ENCODE measurements around the gene ALKBH5. TPM values are rescaled to one million over a fixed set of nuclear protein-coding genes. Genes with fewer than 3 reads are reported as not detected.

Gene ALKBH5
- total RNA-seq, 6 experiments from 2014 or later, result 57.5 to 71.8 (median 66.1) TPM

GRCh38 chr17:18241229-18241871 lies 57.7 kb downstream of the ALKBH5 start:
- H3K36me3 ChIP-seq, result peaks cover 5 to 16% (median 12%) of the 10 kb centered on the region in 4 donors
- 90% methylated on average over 4 of the region's 28 CpGs for WGBS (ENCODE audit: insufficient coverage, low coverage, low lambda C conversion rate, missing lambda C conversion rate)
- DNase-seq, result no peak

DNA sequence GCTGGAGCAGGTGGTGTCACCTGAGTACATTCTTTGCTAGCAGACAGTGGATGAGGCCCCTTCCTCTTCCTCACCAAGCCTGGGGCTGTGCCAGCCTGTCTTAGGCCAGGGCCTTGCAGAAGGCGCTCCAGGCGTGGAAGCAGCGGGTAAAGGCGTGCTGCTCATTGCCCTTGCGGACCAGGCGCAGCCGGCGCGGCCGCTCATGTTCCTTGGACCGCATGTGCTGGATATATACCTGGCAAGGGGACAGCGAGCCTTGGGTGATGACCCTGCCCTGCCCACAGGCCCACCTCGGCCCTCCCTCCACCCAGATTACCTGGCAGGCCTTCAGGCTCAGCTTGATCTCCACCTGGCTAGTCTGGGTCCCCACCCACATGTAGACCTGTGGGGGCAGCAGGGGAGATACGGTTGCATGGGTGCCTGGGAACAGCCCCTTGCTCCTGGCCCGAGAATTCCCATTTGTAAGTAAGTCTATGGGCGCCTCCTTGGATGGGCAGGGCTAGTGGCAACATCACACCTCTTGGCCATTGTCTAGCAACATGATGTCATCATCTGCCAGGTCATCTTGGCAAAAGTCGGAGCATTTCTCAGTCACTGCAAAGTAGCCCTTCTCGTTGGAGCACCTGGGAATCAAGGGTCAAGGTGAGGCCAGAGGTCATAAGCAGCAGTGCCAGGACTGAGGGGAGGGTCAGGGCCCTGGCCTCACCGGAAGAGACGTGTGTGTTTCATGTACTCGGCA lies 61.6 kb downstream of the ALKBH5 start:
- H3K36me3 ChIP-seq, result peaks cover 7 to 47% (median 23%) of the 10 kb centered on the region in 4 donors
- H3K27me3 ChIP-seq, result no peaks in the 10 kb centered on the region
- ATAC-seq (no peak), DNase-seq (no peak)
- intact Hi-C loops (cut with DNase I), result no loop called here
- no peaks in the 10 kb centered on the region for H3K9me3 ChIP-seq
- no peaks in the 10 kb centered on the region for H3K4me1 ChIP-seq
- no peak for TF ChIP-seq POLR2A (IDR thresholded peaks at IDR 0.05)
- no peak overlapping the region for H3K27ac ChIP-seq
- WGBS (ENCODE audit: insufficient coverage, low coverage, low lambda C conversion rate, missing lambda C conversion rate), result 68% methylated on average over 5 of the region's 21 CpGs
- no peak overlapping the region for H3K4me3 ChIP-seq

More at GRCh38 chr17:18241229-18241871, 57.7 kb downstream of the ALKBH5 start:
- H3K9me3 ChIP-seq, result no peaks in the 10 kb centered on the region
- TF ChIP-seq CTCF (IDR thresholded peaks at IDR 0.05) (no peak), POLR2A (IDR thresholded peaks at IDR 0.05) (no peak)
- no peaks in the 10 kb centered on the region for H3K27me3 ChIP-seq
- no peak for ATAC-seq
- no peak overlapping the region for H3K27ac ChIP-seq
- no peaks in the 10 kb centered on the region for H3K4me1 ChIP-seq
- intact Hi-C loops (cut with DNase I), result no loop called here
- H3K4me3 ChIP-seq, result no peak overlapping the region

DNA sequence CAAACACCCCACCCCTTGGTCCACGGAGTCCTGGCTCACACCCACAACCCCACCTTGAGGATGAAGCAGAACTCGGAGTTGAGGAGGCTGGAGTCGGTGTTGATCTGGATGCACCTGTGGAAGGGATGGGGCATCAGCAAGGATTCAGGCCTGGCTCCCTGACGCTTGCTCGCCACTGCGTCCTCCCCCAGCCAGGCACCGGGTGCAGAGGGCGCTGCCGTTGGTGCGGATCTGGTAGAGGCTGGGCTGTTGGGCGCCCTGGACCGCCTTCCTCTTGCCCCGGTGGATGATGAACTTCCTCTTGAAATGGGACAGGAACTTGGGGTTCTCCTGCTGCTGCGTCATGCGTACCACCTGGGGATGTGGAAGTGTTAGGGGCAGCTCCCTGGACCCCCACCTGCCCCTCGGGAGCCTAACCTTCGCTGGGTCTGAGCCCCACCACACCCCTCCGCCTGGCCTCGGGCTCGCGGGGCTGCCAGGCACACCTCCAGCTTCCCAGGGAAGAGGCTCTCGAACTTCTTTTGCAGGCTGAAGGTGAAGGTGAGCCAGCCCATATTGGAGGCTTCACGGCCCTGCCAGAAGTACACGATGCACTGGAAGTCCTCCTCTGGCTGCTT lies 62.6 kb downstream of the ALKBH5 start:
- ATAC-seq, result no peak
- Histone ChIP-seq H3K9me3 (no peaks in the 10 kb centered on the region), H3K27ac (no peak overlapping the region), H3K4me3 (no peak overlapping the region), H3K36me3 (peaks cover 7 to 57% (median 25%) of the 10 kb centered on the region in 4 donors), H3K4me1 (no peaks in the 10 kb centered on the region), H3K27me3 (no peaks in the 10 kb centered on the region)
- DNase-seq, result no peak
- WGBS (ENCODE audit: insufficient coverage, low coverage, low lambda C conversion rate, missing lambda C conversion rate), result 92% methylated on average over 9 of the region's 24 CpGs
- TF ChIP-seq POLR2A (IDR thresholded peaks at IDR 0.05) (no peak), CTCF (IDR thresholded peaks at IDR 0.05) (no peak)
- intact Hi-C loops (cut with DNase I), result no loop called here

- TF ChIP-seq POLR2A (IDR thresholded peaks at IDR 0.05) (no peak), CTCF (IDR thresholded peaks at IDR 0.05) (no peak)
These were observed 63.4 kb downstream of the ALKBH5 start for GRCh38 chr17:18246880-18247612.

More at GRCh38 chr17:18246880-18247612, 63.4 kb downstream of the ALKBH5 start:
- no peak for DNase-seq
- no peak overlapping the region for H3K4me3 ChIP-seq
- H3K36me3 ChIP-seq, result peaks cover 7 to 65% (median 29%) of the 10 kb centered on the region in 4 donors
- H3K27ac ChIP-seq, result no peak overlapping the region
- intact Hi-C loops (cut with DNase I), result no loop called here
- WGBS (ENCODE audit: insufficient coverage, low coverage, low lambda C conversion rate, missing lambda C conversion rate), result 78% methylated on average over 42 of the region's 46 CpGs
- ATAC-seq, result peak in 1 of 4 donors; percentile 4
- H3K9me3 ChIP-seq, result no peaks in the 10 kb centered on the region
- no peaks in the 10 kb centered on the region for H3K4me1 ChIP-seq
- no peaks in the 10 kb centered on the region for H3K27me3 ChIP-seq
